Measurements from ENCODE around the gene ITM2C. TPM values are rescaled to one million over a fixed set of nuclear protein-coding genes. Genes with fewer than 3 reads are reported as not detected.

Gene ITM2C
- total and polyA plus RNA-seq, 2 of the 13 experiments (the other 11 are each of a cell fraction or from before 2014, with no cell fraction given): 70.5 to 270 TPM

GRCh38 chr2:230864605-230865306, at the start of gene ITM2C (continued):
- TF ChIP-seq ZNF512 (CRISPR knock-in tag; IDR thresholded peaks at IDR 0.05): no peak
- TF ChIP-seq KLF13 (CRISPR knock-in tag; IDR thresholded peaks at IDR 0.05): no peak
- no peak for TF ChIP-seq MBNL3 (CRISPR knock-in tag; conservative IDR thresholded peaks at IDR 0.05)
- peak; percentile 81; the same call in 1 of the 2 replicates for TF ChIP-seq ZNF607 (CRISPR knock-in tag; IDR thresholded peaks at IDR 0.05; ENCODE audit: borderline replicate concordance)
- TF ChIP-seq TOPORS (CRISPR knock-in tag; IDR thresholded peaks at IDR 0.05): no peak
- TF ChIP-seq MEF2D (CRISPR knock-in tag; IDR thresholded peaks at IDR 0.05): no peak
- TF ChIP-seq NR3C1 (CRISPR knock-in tag; IDR thresholded peaks at IDR 0.05): no peak
- no peak for TF ChIP-seq ZNF615 (CRISPR knock-in tag; IDR thresholded peaks at IDR 0.05; ENCODE audit: borderline replicate concordance)
- TF ChIP-seq E2F1 (CRISPR knock-in tag; IDR thresholded peaks at IDR 0.05): 0 out of 2 replicates have a peak, but pooled peaks have one; percentile 32
- peak; percentile 84; the same call in 1 of the 2 replicates for TF ChIP-seq MAZ (IDR thresholded peaks at IDR 0.05; ENCODE audit: borderline replicate concordance, low read depth, low read length)
- no peak; the same call in none of the 2 replicates for TF ChIP-seq MAZ (CRISPR knock-in tag; IDR thresholded peaks at IDR 0.05; ENCODE audit: low read depth)
- no peak for TF ChIP-seq ZFP37 (CRISPR knock-in tag; IDR thresholded peaks at IDR 0.05; ENCODE audit: borderline replicate concordance)
- TF ChIP-seq KDM5B (CRISPR knock-in tag; IDR thresholded peaks at IDR 0.05; ENCODE audit: borderline replicate concordance): peak; percentile 89
- TF ChIP-seq GTF3A (CRISPR knock-in tag; conservative IDR thresholded peaks at IDR 0.05): no peak
- no peak for TF ChIP-seq JUNB (CRISPR knock-in tag; IDR thresholded peaks at IDR 0.05; ENCODE audit: borderline replicate concordance)
- peak; percentile 83 for TF ChIP-seq ZNF317 (CRISPR knock-in tag; IDR thresholded peaks at IDR 0.05)
- TF ChIP-seq, protein P1, sequence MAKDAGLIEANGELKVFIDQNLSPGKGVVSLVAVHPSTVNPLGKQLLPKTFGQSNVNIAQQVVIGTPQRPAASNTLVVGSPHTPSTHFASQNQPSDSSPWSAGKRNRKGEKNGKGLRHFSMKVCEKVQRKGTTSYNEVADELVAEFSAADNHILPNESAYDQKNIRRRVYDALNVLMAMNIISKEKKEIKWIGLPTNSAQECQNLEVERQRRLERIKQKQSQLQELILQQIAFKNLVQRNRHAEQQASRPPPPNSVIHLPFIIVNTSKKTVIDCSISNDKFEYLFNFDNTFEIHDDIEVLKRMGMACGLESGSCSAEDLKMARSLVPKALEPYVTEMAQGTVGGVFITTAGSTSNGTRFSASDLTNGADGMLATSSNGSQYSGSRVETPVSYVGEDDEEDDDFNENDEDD (CRISPR knock-in tag; IDR thresholded peaks at IDR 0.05; ENCODE audit: borderline replicate concordance): no peak; the same call in 1 of the 2 replicates
- no peak for TF ChIP-seq ZNF557 (CRISPR knock-in tag; IDR thresholded peaks at IDR 0.05)
- TF ChIP-seq ZNF101 (CRISPR knock-in tag; IDR thresholded peaks at IDR 0.05; ENCODE audit: borderline replicate concordance, low read depth): no peak
- TF ChIP-seq ZNF572 (CRISPR knock-in tag; IDR thresholded peaks at IDR 0.05): no peak
- no peak for TF ChIP-seq ZNF431 (CRISPR knock-in tag; IDR thresholded peaks at IDR 0.05; ENCODE audit: borderline replicate concordance, low read depth)
- TF ChIP-seq, protein P2, sequence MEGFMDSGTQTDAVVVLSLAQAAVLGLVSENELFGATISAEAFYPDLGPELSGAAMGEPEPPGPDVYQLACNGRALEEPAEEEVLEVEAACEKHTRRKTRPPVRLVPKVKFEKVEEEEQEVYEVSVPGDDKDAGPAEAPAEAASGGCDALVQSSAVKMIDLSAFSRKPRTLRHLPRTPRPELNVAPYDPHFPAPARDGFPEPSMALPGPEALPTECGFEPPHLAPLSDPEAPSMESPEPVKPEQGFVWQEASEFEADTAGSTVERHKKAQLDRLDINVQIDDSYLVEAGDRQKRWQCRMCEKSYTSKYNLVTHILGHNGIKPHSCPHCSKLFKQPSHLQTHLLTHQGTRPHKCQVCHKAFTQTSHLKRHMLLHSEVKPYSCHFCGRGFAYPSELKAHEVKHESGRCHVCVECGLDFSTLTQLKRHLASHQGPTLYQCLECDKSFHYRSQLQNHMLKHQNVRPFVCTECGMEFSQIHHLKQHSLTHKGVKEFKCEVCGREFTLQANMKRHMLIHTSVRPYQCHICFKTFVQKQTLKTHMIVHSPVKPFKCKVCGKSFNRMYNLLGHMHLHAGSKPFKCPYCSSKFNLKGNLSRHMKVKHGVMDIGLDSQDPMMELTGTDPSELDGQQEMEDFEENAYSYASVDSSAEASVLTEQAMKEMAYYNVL (CRISPR knock-in tag; IDR thresholded peaks at IDR 0.05; ENCODE audit: borderline replicate concordance): peak; percentile 89
- TF ChIP-seq NAIF1 (CRISPR knock-in tag; IDR thresholded peaks at IDR 0.05; ENCODE audit: borderline replicate concordance): no peak
- TF ChIP-seq ZNF652 (CRISPR knock-in tag; IDR thresholded peaks at IDR 0.05; ENCODE audit: borderline replicate concordance, low read depth): peak; percentile 92
- no peak for TF ChIP-seq ZNF383 (CRISPR knock-in tag; IDR thresholded peaks at IDR 0.05; ENCODE audit: borderline replicate concordance)
